ENCODE results near the gene SKIDA1. TPM values are rescaled to one million over a fixed set of nuclear protein-coding genes. Genes with fewer than 3 reads are reported as not detected.
A peak's percentile ranks its signal among the peaks of the same experiment; 100 is the strongest.
"Not testable (repeated sequence)": the region's sequence is repeated elsewhere in the genome, so short reads cannot be mapped to it uniquely, and the experiment has no call there.

Gene SKIDA1
- total RNA-seq: 1.1 and 1.4 TPM in 2 replicates

- peak; percentile 85 to 96 for DNase-seq (ENCODE audit: low read depth in 2 of 2)
Measured at GRCh38 chr10:21525367-21526187, at the start of gene SKIDA1. SKIDA1 (minus strand) TSS chr10:21525682; CDS start chr10:21517822, 7,860 bp downstream.

GRCh38 chr10:21574514-21574913 lies 49.0 kb upstream of the SKIDA1 start:
- DNase-seq (ENCODE audit: low read depth in 2 of 2): not testable (repeated sequence)

- DNase-seq (ENCODE audit: low read depth in 2 of 2): peak; percentile 15 to 30
Measured at GRCh38 chr10:21572578-21572977, 47.1 kb upstream of the SKIDA1 start.

- no peak for DNase-seq (ENCODE audit: low read depth in 2 of 2)
Measured at GRCh38 chr10:21570761-21571521, 45.5 kb upstream of the SKIDA1 start.

GRCh38 chr10:21558984-21559383 lies 33.5 kb upstream of the SKIDA1 start:
- DNase-seq (ENCODE audit: low read depth in 2 of 2): not testable (repeated sequence)

GRCh38 chr10:21556527-21556926 lies 31.0 kb upstream of the SKIDA1 start:
- no peak for DNase-seq (ENCODE audit: low read depth in 2 of 2)

GRCh38 chr10:21552638-21553037 lies 27.2 kb upstream of the SKIDA1 start:
- DNase-seq (ENCODE audit: low read depth in 2 of 2): no peak

- DNase-seq (ENCODE audit: low read depth in 2 of 2): no peak
Measured at GRCh38 chr10:21547246-21547645, 21.8 kb upstream of the SKIDA1 start.

GRCh38 chr10:21540701-21541100 lies 15.2 kb upstream of the SKIDA1 start:
- DNase-seq (ENCODE audit: low read depth in 2 of 2): not testable (repeated sequence)

GRCh38 chr10:21536874-21537273 lies 11.4 kb upstream of the SKIDA1 start:
- DNase-seq (ENCODE audit: low read depth in 2 of 2): no peak

GRCh38 chr10:21535976-21536375 lies 10.5 kb upstream of the SKIDA1 start:
- DNase-seq (ENCODE audit: low read depth in 2 of 2): not testable (repeated sequence)

GRCh38 chr10:21535494-21535965 lies 10.0 kb upstream of the SKIDA1 start:
- DNase-seq (ENCODE audit: low read depth in 2 of 2): peak in 1 of 2 donors; percentile 6

- peak; percentile 55 to 57 for DNase-seq (ENCODE audit: low read depth in 2 of 2)
Measured at GRCh38 chr10:21534604-21535493, 9.4 kb upstream of the SKIDA1 start.

GRCh38 chr10:21534280-21534586 lies 8.8 kb upstream of the SKIDA1 start:
- no peak for DNase-seq (ENCODE audit: low read depth in 2 of 2)

- DNase-seq (ENCODE audit: low read depth in 2 of 2): peak; percentile 98 to 99
Measured at GRCh38 chr10:21533467-21534279, 8.2 kb upstream of the SKIDA1 start, which contains the start of gene MLLT10. MLLT10 (plus strand) TSS chr10:21534232; CDS start chr10:21534645, 413 bp downstream.

GRCh38 chr10:21532694-21533466 lies 7.4 kb upstream of the SKIDA1 start:
- peak in 1 of 2 donors; percentile 35 for DNase-seq (ENCODE audit: low read depth in 2 of 2)

- peak in 1 of 2 donors; percentile 26 for DNase-seq (ENCODE audit: low read depth in 2 of 2)
Measured at GRCh38 chr10:21531164-21531563, 5.7 kb upstream of the SKIDA1 start.

GRCh38 chr10:21530641-21531040 lies 5.2 kb upstream of the SKIDA1 start:
- DNase-seq (ENCODE audit: low read depth in 2 of 2): peak in 1 of 2 donors; percentile 17

- DNase-seq (ENCODE audit: low read depth in 2 of 2): no peak
Measured at GRCh38 chr10:21530168-21530567, 4.7 kb upstream of the SKIDA1 start.
